NCI-H1436 (cell line): ENCODE data around the gene GPC6.
A peak's percentile ranks its signal among the peaks of the same experiment; 100 is the strongest.
"Not testable (repeated sequence)": the region's sequence is repeated elsewhere in the genome, so short reads cannot be mapped to it uniquely, and the experiment has no call there.

Experiments used
- DNase-seq: peaks from one replicate; lab custom pipeline; 2025; lab: John Stamatoyannopoulos, UW

The GPC6 gene

DNA sequence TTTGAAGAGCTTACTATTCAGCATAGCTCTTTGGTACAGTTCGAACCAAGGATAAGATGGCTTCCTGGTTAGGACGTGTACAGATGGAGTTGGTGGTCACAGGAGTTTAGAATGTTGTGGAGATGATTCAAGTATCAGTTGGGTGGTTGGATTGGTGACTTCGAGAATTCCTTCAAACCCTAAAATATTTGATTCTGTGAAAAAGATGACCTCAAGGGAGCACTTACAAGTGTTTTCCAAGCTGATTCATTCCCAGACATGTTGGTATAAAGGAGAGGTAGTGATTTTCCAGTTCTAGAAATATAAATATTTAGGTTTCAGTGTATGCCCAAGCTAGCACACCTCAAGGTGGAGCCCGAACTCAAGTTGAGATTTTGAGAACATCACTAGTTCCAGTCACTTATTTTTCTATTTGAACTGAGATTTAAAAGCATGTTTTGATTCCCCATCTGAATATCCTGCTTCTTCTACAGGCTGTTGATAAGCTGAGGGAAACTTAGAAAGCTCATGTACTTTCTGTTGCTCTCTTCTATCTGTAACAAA lies 946.8 kb downstream of the GPC6 start:
- no peak for DNase-seq

DNA sequence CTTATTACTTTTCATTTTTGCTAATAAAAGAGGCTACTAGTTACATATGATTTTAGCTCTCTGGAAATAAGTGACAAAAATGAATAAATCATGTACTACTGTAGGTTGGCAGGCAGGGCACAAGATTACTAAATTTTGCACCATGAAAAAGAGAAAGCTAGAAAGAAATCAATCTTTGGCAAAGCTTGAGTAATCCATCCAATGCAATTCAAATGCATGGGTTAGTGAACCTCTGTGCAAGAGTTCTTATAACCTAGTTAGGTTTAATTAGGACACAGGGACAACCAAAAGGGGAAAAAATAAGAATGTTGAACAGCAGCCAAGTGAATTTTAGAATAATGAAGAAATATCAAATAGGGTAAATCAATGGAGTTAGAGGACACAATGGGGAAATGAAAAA lies 947.4 kb downstream of the GPC6 start:
- no peak for DNase-seq

DNA sequence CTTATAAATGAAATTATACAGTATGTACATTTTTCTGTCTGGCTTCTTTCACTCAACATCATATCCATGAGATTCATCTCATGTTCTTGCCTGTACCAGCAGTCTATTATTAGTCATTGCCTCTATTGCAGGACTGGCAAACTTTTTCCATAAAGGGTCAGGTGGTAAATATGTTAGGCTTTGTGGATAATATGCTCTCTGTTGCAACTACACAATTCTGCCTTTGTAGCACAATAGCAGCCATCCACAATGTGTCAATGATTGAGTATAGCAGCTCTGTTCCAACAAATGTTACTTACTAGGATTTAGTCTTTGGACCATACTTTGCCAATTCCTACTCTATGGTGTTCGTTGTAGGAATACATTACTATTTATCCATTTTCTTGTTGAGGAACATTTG lies 948.5 kb downstream of the GPC6 start:
- no peak for DNase-seq

DNA sequence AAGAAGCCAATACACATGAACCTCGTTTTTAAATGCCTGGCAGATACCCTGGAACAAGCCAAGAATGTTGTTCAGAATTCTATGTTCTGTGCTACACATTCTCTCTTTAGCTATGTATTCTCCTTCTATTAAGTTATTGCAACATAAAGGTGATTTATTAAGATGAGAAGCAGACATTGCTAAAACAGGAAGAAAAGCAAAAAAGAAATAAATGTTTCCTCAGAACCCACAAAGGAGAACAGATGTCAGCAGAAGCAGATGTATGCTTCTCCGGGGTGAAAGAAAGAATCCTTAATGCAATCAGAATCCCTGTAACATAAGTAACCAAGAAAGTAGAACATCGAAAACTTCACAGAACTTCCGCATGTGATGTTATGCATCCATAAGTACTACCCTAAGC lies 950.0 kb downstream of the GPC6 start:
- no peak for DNase-seq

DNA sequence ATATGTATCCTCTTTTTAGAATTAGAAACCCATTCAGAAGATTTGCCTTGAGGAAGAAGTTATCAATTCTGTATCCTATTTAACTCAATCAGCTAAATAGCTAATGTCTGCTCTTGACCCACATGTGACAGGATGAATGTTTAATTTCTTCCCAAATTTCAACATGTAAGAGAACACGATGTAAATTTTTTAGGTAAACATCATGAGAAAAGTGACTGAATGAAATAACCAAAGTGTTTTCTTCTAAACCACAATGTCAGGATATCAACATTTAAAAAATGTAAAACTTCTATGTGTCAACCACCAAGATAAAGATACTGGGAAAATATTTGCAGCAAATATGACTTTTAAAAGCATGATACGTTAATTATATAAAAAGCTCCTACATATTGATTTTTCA lies 950.4 kb downstream of the GPC6 start:
- no peak for DNase-seq

DNA sequence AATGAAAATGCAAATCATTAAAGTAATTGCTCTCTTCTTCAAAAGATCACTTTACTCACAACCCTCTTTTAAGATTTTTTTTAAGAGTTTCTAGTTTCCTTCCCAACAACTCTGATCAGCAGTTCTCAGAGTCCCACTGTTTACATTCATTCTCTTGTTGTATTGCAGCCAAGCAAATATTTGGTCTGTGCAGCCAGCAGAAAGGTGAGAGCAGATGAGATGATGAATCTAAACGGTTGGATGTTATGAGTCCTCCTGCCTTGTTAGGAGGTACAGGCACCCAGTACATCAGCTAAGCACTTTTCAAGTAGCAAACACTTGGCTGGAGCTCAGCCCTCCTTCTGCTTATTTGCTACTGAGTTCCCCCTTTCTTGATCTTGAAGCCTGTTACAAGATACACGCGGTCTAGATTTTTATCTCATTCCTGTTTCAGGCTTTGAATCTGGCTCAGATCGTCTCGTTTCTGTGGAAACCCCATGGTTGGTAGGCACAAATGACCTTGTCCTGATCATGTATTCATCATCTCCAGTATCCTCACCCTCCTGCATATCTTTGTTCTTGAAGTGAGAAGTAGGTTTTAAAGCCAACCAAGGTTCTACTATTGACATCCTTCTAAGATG lies 952.1 kb downstream of the GPC6 start:
- DNase-seq, result no peak

DNA sequence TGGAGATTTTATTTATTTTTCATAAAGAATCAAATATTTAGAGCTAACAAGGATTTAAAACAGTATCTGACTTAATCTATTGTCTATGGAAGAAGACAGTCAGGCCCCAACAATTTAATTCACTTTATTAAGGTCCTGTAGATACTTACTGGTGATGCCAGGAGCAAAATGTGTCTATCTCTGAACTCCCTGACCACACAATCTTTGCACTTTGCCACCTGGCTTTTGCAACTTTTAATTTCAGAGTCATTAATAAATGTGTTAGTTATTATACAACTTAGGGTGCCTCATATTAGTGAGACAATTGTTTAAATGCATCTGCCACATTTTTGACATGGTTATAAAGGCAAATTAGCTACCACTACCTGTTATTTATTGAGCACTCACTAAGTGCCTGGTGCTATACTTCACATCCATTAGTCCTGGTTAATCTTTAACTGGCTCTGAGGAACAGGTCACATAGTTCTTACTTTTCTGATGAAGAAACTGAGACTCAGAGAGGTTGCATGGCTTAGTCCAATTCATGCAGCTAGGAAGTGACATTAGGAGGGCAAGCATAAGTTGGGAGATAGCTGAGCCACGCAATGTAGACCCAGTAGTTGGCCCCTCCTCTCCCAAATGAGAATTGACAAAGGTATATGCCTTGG lies 955.0 kb downstream of the GPC6 start:
- DNase-seq, result no peak

DNA sequence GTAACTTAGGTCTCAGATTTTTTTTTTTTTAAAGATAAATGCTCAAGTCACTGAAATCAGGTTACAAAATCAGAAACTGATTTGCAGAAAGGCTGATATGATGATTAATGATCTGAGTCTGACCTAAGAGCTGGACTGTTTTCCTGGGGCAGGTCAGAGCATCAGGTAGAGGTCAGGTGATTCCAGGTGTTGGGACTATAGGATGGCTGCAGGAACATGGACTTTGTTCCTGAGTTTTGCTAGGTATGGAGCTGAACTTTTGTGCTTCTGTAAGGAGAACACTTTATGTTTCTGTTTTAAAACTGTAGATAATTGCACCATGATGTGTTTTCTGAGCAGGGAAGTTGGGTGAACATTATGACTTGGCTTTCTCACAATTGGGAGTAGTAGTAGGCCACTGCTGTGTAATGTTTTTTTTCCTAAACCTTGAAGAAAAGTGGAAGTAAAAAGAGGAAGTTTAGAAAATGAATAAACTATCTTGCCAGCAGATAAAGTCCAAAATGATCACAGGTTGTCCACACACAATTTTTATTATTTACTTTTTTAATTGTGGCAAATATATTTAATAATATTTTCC lies 955.7 kb downstream of the GPC6 start:
- DNase-seq, result no peak

DNA sequence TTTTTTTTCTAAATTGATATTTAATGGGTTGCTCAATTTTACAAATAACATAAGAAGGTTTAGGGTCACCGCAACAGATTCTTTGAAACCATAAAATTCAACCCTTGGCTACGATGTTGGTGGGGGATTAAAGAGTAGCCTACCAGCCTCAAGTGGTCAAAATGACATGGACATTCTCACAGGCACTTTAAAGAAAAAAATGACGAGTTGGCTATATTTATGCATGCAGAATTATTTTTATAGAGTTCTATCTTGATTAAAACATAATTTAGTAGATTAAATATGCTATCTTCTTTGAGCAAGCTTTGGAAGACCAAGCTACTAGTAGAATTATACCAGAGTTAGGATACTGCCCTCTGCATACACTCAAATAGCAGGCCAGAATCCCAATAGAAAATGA lies 959.9 kb downstream of the GPC6 start:
- no peak for DNase-seq

DNA sequence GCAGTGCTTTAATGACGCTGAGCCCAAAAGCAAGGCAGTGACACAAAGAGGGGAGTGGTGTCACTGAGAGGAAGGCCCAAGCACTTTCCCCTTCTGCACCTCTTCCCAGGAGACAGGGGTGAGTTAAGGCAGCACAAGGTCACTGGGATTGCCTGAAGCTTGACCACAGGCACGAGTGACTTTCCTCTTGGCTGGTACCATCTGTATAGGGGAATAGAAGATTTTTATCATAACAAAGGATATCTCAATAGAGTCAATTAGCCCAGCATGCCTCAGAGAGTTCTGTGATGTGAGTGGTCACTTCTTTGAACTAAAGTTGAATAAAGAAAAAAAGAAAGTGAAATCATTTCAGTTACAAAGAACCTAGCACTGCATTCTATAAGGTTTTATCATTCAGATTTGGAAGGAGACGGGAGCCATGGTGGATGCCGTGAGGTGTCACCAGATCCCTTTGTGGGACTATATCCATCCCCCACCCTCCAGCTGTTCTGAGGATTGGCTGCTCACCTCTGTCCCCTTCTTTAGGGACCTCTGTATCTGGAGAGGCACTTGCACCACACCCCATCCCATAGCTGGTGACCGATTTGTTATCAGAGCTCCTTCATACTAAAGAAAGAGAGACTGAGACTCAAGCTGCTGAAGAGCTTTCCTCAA lies 961.7 kb downstream of the GPC6 start:
- DNase-seq, result no peak

DNA sequence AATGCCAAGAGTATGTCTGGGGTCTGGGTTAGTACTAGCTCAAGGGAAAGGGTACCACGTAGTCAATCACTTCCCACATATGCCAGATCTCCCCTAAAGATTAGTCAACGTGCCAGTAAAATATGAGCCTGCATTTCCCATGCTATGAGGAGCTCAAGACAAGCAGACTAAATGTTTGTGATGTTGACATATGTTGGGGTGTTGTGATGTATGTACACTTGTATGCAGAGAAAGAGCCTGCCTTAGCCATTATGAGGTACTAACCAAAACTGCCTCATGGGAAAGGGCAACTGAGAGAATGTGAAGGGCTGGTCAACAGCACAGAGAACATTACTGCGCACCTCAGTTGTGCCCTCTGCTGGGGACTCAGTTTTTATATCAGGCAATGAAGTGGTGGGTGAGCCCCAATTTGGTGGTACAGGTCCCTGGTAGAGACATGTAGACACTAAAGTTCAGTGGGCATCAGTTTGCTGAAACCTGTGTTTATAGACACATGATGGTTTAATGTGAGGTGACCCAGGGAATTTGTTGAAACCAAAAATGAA lies 965.9 kb downstream of the GPC6 start:
- DNase-seq, result no peak

DNA sequence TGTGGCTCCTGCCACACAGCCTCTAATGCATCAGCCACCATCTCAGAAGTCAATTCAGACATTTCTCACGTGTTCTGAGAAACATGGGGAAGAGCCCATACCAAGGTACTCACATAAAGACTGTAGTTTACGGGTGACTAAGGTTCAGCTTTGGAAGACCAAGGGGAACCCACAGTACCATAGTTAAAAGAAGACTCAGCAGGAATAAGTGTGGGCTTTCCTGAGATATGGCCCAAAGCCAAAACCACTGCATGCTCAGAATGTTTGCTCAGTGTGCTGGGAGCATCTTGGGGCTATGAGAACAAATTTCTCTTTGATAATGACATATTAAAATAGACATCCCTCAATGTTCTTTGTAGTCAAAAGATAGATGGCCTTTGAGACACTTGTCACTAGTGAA lies 969.1 kb downstream of the GPC6 start:
- no peak for DNase-seq

DNA sequence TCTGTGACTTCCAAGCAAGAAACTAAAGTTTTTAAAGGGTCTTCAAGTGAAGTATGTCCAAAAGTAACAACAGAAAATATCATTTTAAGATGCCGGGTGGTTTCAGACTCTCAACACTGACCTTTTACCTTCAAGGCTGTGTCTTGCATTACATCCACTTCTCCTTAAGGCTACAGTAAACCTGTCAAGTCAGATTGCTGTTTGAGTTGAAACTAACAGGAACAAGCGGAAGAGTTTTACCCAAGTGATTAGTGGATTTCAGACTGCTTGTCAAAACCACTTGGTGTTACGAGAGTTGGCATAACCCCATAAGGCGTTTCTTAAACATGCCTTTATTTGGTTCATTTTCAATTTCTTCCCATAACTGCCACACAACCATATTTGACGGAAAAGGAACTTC lies 969.8 kb downstream of the GPC6 start:
- DNase-seq, result no peak

DNA sequence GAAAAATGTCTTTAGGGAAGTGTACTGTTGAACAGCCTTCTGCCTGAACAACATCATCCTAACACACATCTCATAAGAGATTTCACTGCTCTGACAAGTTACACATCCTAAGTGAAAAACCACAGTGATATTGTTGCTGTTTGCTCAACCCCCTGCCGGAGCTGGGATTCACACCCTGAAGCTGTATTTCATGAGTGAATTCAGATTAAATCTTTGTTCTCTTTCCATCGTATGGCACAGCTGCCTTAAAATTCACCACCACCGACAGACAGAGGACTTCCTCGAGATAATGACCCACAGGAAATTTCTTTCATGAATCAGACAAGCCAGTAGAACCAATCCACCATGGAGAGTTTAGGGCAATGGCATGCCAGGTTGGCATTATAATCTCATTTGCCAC lies 972.1 kb downstream of the GPC6 start:
- DNase-seq, result no peak

DNA sequence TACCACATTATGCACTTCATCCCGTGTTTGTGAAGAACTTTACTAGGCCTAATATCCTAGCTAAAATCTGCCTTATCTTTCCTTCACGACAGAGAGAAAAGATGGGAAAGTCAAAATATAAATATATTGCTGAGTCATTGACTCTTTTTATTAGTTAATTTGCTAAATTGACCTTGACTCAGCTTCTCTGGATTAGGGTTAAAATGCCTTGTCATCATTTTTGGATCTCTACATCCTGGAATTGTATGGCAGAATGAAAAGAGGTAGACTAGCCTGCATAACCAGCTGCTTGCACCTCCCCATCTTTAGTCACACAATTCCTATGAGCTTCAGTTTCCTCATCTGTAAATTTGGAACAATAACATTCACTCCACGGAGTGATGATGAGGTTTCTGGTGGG lies 972.5 kb downstream of the GPC6 start:
- DNase-seq, result no peak

DNA sequence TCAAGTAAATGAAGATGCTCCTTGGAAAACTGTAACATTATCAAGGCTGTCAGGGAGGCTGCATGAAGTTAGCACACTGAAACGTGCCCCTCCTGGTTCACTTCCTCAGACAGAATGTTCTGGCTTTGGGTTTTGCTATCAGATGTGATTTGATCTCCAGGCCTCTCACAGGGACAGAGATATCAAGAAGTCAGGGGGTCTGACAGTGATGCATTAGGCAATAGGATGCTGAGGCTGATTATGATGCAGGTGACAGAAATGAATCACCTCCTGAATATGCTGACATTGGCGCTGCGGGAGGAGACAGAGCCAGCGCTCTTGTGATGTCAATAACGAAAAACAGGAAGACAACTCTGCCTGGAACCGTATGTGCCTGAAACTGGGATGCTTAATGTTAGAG lies 974.4 kb downstream of the GPC6 start:
- no peak for DNase-seq

DNA sequence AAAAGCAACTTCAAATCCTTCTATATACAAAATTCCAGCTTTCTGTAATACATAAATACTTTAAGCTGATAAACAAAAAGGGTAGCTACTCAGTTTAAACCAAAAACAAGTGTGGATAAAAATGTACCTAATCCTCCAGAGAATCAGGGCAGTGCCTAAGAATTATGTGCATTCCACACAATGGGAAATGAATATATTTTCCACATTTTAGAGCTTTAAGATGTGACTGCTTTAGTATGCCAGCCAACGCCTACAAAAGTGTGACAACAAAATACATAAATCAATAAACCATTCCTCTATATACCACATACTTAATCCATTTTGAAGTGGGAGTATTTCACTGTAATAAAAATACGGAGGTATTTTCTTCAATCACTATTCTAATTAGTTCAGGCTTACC lies 977.6 kb downstream of the GPC6 start:
- no peak for DNase-seq

DNA sequence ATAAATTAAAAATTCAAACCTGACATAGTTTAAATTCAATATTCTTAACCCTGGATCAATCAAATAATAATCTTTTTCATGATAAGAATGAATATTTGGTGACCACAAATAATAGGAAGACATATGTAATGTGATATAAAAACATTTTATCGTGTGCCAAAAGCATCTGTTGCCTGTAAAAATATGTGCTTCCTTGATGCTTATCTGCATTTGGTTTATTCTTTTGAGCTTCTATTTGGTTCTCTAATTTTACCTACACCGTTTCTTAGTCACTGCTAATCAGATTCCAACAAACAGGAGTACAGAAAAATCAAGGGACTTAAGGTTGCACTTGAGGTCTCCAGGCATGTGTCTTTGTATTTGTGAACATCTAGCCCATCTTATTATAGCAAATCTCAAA lies 978.3 kb downstream of the GPC6 start:
- DNase-seq, result no peak

DNA sequence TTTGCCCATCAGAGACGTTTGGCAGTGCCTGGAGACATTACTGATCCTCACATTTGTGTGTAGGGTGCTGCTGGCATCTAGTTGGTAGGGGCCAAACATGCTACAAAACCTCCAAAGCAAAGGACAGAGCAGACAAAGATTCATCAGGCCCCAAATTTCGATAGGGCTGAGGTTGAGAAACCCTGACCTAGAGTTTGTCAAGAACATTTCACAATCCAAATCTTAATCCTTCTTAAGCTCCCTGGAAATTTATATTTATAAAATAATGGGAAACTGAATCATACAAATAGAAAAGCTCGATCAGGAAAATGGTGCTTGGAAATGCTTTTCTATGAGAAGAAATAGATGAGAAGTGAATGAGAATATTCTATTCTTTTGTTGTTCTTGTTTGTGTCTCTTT lies 979.3 kb downstream of the GPC6 start:
- no peak for DNase-seq

DNA sequence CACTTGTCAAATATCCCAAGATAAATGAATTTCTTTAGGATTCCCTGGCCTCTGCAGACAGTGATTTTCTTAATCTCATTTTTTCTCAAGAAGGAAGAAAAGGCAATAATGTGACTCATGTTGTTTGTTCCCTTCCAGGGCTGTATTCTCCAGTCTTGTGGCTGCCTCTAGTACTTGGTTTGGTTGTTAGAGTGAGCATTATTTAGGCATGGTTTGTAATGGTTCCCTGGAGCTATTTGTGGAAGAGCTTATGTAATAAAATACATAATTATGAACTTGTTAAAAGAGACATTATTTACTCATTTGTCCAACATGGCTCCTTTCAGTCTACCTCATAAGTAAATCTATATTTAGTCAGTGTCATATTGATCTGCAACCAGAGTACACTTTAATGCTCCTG lies 982.5 kb downstream of the GPC6 start:
- DNase-seq, result peak; percentile 10

DNA sequence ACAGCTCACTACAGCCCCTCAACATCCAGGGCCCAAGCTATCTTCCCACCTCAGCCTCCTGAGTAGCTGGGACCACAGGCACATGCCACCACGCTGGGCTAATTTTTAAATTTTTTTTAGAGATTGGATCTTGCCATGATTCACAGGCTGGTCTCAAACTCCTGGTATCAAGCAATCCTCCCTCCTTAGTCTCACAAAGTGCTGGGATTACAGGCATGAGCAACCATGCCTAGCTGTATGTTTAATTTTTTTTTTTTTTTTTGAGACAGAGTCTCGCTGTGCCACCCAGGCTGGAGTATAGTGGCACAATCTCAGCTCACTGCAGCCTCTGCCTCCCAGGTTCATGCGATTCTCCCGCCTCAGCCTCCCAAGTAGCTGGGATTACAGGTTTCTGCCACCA lies 983.3 kb downstream of the GPC6 start:
- DNase-seq, result not testable (repeated sequence)

DNA sequence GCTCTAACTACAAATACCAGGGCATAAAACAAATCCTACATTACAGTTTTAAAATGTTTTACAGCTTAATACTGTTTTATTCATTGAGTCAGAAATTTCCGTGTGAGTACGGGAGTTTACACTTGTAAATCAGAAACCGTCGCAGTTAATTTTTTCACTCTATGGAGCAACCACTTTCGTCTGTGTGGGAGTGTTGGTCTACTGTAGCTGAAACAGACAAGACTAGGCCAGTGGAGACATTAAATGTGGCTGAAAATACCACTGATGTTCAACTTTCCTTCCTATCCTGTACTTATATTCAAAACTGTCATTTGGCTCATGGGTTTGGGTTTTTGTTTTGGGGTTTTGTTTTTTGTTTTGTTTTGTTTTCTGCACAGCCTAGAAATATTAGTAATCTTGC lies 984.2 kb downstream of the GPC6 start:
- no peak for DNase-seq

DNA sequence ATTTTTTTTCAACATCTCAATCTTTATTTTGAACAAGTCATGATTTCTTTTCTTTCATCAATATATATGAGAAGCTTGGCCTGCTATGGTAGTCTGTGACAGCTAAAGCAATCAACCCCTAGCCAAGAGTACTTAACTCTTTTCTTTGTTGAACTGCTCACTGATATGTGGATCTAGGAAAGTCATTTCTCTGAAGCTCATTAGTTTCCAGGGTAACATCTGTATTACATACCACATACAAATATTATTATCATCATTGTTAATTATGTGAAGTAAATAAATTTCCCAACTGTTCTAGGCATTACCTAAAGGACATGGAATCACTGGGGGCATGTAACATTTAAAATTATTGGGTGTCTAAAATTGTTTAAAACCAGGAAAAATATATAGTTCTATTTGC lies 985.6 kb downstream of the GPC6 start:
- DNase-seq, result no peak
